Activated T-cell treated with anti-CD3 and anti-CD28 coated beads, Interleukin-2, amount 50 U/mL, for 48 hours (primary cell): ENCODE results near the gene RILP.

Source experiments
- DNase-seq, 2 experiments: peaks; one replicate each; pipeline ENCODE4 v3.0.0-alpha.2; 2020

RILP gene

GRCh38 chr17:1627982-1628855 lies 21.4 kb downstream of the RILP start, which contains the start of gene SLC43A2:
Gene SLC43A2, minus strand, starts transcription at chr17:1628834. Its CDS starts 960 bp downstream, at chr17:1627874.
- peak; percentile 81 to 86 for DNase-seq

GRCh38 chr17:1627182-1627981 lies 22.3 kb downstream of the RILP start:
- no peak for DNase-seq

GRCh38 chr17:1626333-1626732 lies 23.3 kb downstream of the RILP start:
- no peak for DNase-seq

GRCh38 chr17:1625581-1625980 lies 24.1 kb downstream of the RILP start:
- DNase-seq = no peak

GRCh38 chr17:1625053-1625452 lies 24.6 kb downstream of the RILP start:
- no peak for DNase-seq

- no peak for DNase-seq
These were observed 25.0 kb downstream of the RILP start for GRCh38 chr17:1624650-1625049.

- DNase-seq = no peak
These were observed 26.5 kb downstream of the RILP start for GRCh38 chr17:1623057-1623630.

- DNase-seq = no peak
These were observed 28.3 kb downstream of the RILP start for GRCh38 chr17:1621273-1621954.

- DNase-seq = no peak
These were observed 29.2 kb downstream of the RILP start for GRCh38 chr17:1620486-1620885.

GRCh38 chr17:1617620-1618174 lies 32.0 kb downstream of the RILP start:
- DNase-seq = no peak

- no peak for DNase-seq
These were observed 33.6 kb downstream of the RILP start for GRCh38 chr17:1616101-1616500.

GRCh38 chr17:1612400-1612799 lies 37.3 kb downstream of the RILP start:
- DNase-seq = no peak

- DNase-seq = no peak
These were observed 38.0 kb downstream of the RILP start for GRCh38 chr17:1611715-1612114.

GRCh38 chr17:1608676-1609075 lies 41.0 kb downstream of the RILP start:
- no peak for DNase-seq

- DNase-seq = no peak
These were observed 41.7 kb downstream of the RILP start for GRCh38 chr17:1607971-1608320.

GRCh38 chr17:1606352-1606985 lies 43.2 kb downstream of the RILP start:
- peak; percentile 62 to 63 for DNase-seq

GRCh38 chr17:1605681-1606351 lies 43.9 kb downstream of the RILP start:
- DNase-seq = peak; percentile 33 to 37

GRCh38 chr17:1604831-1605528 lies 44.7 kb downstream of the RILP start:
- DNase-seq = peak in 1 of 2 experiments; percentile 31

GRCh38 chr17:1601571-1601970 lies 48.1 kb downstream of the RILP start:
- DNase-seq = no peak

- DNase-seq = no peak
These were observed 51.1 kb downstream of the RILP start for GRCh38 chr17:1598399-1599095.
